HG03520 (cell line): ENCODE results near the gene PRDX3.

Experiments used
- ATAC-seq: cut with Tn5 transposase; IDR thresholded peaks from one replicate; pipeline ENCODE4 v1.9.1; 2021; ENCODE audit warnings: mild to moderate bottlenecking, moderate library complexity; ENCODE audit not compliant: unreplicated experiment

The PRDX3 gene

GRCh38 chr10:119178372-119179119 lies at the start of gene PRDX3:
TSS of gene PRDX3 (minus strand) at chr10:119178812. CDS start at chr10:119178790, 22 bp downstream.
- ATAC-seq = peak; percentile 93

GRCh38 chr10:119227825-119228224 lies 49.2 kb upstream of the PRDX3 start:
- no peak for ATAC-seq

GRCh38 chr10:119225083-119225658 lies 46.6 kb upstream of the PRDX3 start:
- ATAC-seq = no peak

GRCh38 chr10:119222966-119223386 lies 44.4 kb upstream of the PRDX3 start:
- ATAC-seq = no peak

- ATAC-seq = no peak
These were observed 43.9 kb upstream of the PRDX3 start for GRCh38 chr10:119222537-119222936.

- ATAC-seq = no peak
These were observed 43.1 kb upstream of the PRDX3 start for GRCh38 chr10:119221666-119222065.

- no peak for ATAC-seq
These were observed 42.6 kb upstream of the PRDX3 start for GRCh38 chr10:119221201-119221600.

- no peak for ATAC-seq
These were observed 41.3 kb upstream of the PRDX3 start for GRCh38 chr10:119219871-119220270.

GRCh38 chr10:119217991-119218490 lies 39.4 kb upstream of the PRDX3 start:
- ATAC-seq = no peak

- no peak for ATAC-seq
These were observed 38.8 kb upstream of the PRDX3 start for GRCh38 chr10:119217401-119217800.

GRCh38 chr10:119216127-119216526 lies 37.5 kb upstream of the PRDX3 start:
- no peak for ATAC-seq

- no peak for ATAC-seq
These were observed 36.8 kb upstream of the PRDX3 start for GRCh38 chr10:119215371-119215770.

GRCh38 chr10:119211625-119212441 lies 33.2 kb upstream of the PRDX3 start:
- no peak for ATAC-seq

- no peak for ATAC-seq
These were observed 32.6 kb upstream of the PRDX3 start for GRCh38 chr10:119211176-119211575.

GRCh38 chr10:119210633-119211032 lies 32.0 kb upstream of the PRDX3 start:
- ATAC-seq = no peak

- ATAC-seq = no peak
These were observed 31.2 kb upstream of the PRDX3 start for GRCh38 chr10:119209736-119210355.

- no peak for ATAC-seq
These were observed 30.6 kb upstream of the PRDX3 start for GRCh38 chr10:119209035-119209735.

GRCh38 chr10:119208553-119208940 lies 29.9 kb upstream of the PRDX3 start:
- ATAC-seq = no peak

GRCh38 chr10:119207713-119208552 lies 29.3 kb upstream of the PRDX3 start:
- ATAC-seq = peak; percentile 11

- ATAC-seq = peak; percentile 81
These were observed 28.7 kb upstream of the PRDX3 start, which contains the start of gene GRK5 for GRCh38 chr10:119207366-119207666. TSS of gene GRK5 (plus strand) at chr10:119207571. CDS start at chr10:119207918, 347 bp downstream.
